Neutrophil (primary cell): ENCODE measurements around the gene ZSCAN25.

Experiments
- H3K27ac ChIP-seq: fragments of 200-600 bp; sonication (generic); 2 replicates; pipeline ENCODE4 v1.5.1; 2016; ENCODE audit warnings: mild to moderate bottlenecking, moderate library complexity
- H3K27me3 ChIP-seq: fragments of 200-600 bp; sonication (generic); 2 replicates; pipeline ENCODE4 v1.6.0; 2016; ENCODE audit warnings: mild to moderate bottlenecking
- H3K36me3 ChIP-seq: fragments of 200-600 bp; sonication (generic); 2 replicates; pipeline ENCODE4 v1.5.1; 2017
- H3K4me1 ChIP-seq, 2 experiments: fragments of 200-600 bp in 1 of 2; sonication (generic) in 1 of 2; 1 replicate in 1 of 2; 2 replicates in 1 of 2; pipeline versions ENCODE4 v1.5.1 to v1.6.1; 2013 to 2016; ENCODE audit warnings: low read depth in 1 of 2, low read length in 1 of 2, mild to moderate bottlenecking in 1 of 2, moderate library complexity in 1 of 2; ENCODE audit not compliant: control insufficient read depth in 1 of 2, insufficient read depth in 1 of 2
- H3K4me3 ChIP-seq, 2 experiments: fragments of 200-600 bp in 1 of 2; sonication (generic) in 1 of 2; 1 replicate in 1 of 2; 2 replicates in 1 of 2; pipeline ENCODE4 v1.5.1; 2013 to 2016; ENCODE audit warnings: low read depth in 1 of 2, low read length in 1 of 2, mild to moderate bottlenecking in 1 of 2, moderate library complexity in 1 of 2
- H3K9me3 ChIP-seq: fragments of 200-600 bp; sonication (generic); 2 replicates; pipeline ENCODE4 v1.5.1; 2016
- TF ChIP-seq, protein P1 (sequence below): fragments of 200-600 bp; sonication (generic); IDR thresholded peaks from 2 replicates; pipeline ENCODE4 v1.5.1; 2016; ENCODE audit warnings: antibody characterized with exemption

ZSCAN25 gene

DNA sequence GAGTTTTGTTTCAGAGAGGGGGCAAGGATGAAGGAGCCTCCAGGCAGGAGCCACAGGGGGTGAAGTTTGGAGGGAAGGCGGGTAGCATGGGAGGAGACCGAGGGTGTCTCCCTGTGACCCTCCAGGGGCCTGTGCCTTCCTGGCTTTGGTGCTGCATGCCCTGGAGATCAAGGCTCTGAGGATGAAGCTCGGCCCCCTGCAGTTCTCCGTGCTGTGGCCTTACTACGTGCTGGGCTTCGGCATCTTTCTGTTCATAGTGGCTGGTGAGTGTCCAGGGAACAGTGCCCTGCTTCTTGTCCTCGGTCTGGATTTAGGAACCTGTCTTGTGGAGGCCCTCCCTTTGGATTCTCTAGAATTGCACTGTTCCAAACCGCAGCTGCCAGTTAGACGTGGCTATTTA is 9.2 kb upstream of the ZSCAN25 start:
- H3K9me3 ChIP-seq, result no peaks in the 10 kb centered on the region
- H3K36me3 ChIP-seq, result no peaks in the 10 kb centered on the region
- H3K27ac ChIP-seq, result no peak overlapping the region
- no peak overlapping the region for H3K4me3 ChIP-seq
- TF ChIP-seq, protein P1, sequence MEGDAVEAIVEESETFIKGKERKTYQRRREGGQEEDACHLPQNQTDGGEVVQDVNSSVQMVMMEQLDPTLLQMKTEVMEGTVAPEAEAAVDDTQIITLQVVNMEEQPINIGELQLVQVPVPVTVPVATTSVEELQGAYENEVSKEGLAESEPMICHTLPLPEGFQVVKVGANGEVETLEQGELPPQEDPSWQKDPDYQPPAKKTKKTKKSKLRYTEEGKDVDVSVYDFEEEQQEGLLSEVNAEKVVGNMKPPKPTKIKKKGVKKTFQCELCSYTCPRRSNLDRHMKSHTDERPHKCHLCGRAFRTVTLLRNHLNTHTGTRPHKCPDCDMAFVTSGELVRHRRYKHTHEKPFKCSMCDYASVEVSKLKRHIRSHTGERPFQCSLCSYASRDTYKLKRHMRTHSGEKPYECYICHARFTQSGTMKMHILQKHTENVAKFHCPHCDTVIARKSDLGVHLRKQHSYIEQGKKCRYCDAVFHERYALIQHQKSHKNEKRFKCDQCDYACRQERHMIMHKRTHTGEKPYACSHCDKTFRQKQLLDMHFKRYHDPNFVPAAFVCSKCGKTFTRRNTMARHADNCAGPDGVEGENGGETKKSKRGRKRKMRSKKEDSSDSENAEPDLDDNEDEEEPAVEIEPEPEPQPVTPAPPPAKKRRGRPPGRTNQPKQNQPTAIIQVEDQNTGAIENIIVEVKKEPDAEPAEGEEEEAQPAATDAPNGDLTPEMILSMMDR, result no peak
- peaks cover 26% of the 10 kb centered on the region for H3K27me3 ChIP-seq
- H3K4me1 ChIP-seq, result peaks cover 8% of the 10 kb centered on the region in 2 experiments

DNA sequence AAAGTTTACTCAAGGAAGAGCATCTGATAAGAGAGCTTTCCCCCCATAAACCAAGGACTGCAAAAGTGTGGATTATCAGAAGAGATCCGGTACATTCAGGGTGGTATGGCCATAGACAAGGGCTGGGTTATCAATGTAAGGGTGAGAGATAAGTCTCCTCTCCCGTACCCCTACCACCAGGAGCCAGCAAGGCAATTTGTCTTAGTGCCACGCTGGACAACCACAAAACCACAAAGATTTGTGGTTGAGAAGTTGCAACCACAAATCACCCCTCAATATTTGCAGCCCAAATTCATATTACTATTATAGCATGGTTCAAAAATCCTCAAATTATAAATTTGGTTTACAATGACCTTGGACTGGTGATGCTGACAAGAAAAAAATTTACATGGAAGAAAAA is 2.3 kb upstream of the ZSCAN25 start:
- TF ChIP-seq, protein P1, result no peak

DNA sequence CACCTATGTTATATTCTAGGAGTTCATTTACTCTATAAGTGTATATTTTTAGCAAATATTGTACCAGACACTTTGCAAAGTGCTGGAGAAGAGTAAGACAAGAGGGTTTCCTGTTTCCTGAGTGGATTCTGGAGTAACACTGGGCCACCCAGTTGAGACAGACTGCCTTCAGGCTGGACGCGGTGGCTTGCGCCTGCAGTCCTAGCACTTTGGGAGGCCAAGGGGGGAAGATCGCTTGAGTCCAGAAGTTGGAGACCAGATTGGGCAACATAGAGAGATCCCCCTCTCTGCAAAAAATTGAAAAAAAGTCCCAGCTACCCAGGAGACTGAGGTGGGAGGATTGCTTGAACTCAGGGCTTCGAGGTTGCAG is 772 bp upstream of the ZSCAN25 start:
- Histone ChIP-seq H3K9me3 (no peaks in the 10 kb centered on the region), H3K36me3 (peaks cover 26% of the 10 kb centered on the region), H3K27me3 (peaks cover 36% of the 10 kb centered on the region), H3K4me1 (peaks cover 14% of the 10 kb centered on the region in 2 experiments), H3K27ac (no peak overlapping the region), H3K4me3 (peak overlapping the region; percentile 80 to 81)
- TF ChIP-seq, protein P1, result no peak

More for the DNA sequence above, 2.3 kb upstream of the ZSCAN25 start:
- Histone ChIP-seq H3K27ac (no peak overlapping the region), H3K4me3 (no peak overlapping the region), H3K36me3 (peaks cover 11% of the 10 kb centered on the region), H3K9me3 (no peaks in the 10 kb centered on the region), H3K27me3 (peaks cover 36% of the 10 kb centered on the region), H3K4me1 (peaks cover 14% of the 10 kb centered on the region in 2 experiments)

DNA sequence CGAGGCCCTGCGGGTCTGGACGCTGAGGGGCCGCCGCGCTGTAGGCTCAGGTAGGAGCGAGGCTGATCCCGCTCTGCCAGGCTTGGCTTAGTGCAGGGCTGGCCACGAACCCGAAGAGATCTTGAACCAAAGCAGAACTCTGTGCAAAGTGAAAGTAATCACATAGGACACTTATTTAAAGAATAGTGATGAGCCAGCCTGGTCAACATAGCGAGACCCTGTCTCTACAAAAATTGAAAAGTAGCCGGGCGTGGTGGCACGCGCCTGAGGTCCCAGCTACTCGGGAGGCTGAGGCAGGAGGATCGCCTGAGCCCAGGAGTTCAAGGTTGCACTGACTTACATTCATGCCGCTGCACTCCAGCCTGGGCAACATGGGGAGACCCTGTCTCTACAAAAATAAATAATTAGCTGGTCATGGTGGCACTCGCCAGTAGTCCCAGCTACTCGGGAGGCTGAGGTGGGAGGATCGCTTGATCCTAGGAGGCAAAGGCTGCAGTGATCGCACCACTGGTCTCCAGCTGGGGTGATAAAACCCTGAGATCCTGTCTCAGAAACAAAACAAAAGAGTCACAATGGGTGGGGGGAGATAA is 541 bp downstream of the ZSCAN25 start:
- TF ChIP-seq, protein P1, result no peak
- Histone ChIP-seq H3K27me3 (peaks cover 26% of the 10 kb centered on the region), H3K36me3 (peaks cover 39% of the 10 kb centered on the region), H3K9me3 (no peaks in the 10 kb centered on the region), H3K27ac (peak overlapping the region; percentile 75), H3K4me3 (peak overlapping the region; percentile 80 to 81), H3K4me1 (peaks cover 14% of the 10 kb centered on the region in 2 experiments)

DNA sequence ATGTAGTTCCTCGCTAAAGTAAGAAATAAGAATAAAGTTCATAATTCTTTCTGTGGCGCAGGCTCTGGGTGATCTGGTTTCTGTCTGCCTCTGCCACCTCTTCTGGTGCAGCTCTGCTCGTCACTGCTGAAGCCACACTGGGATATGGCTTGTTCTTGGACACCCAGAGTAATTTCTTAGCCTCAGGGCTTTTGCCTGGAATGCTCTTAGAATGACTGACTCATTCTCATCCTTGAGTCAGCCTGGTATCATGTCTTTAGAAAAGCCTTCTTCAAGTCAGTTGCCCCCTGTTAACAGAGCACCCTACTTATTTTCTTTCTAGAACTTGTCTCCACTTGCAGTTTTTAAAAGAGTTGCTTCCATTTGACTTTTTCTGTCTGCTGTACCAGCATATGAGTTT is 2.0 kb downstream of the ZSCAN25 start:
- peaks cover 53% of the 10 kb centered on the region for H3K36me3 ChIP-seq
- H3K27ac ChIP-seq, result no peak overlapping the region
- peaks cover 14% of the 10 kb centered on the region in 2 experiments for H3K4me1 ChIP-seq
- no peaks in the 10 kb centered on the region for H3K9me3 ChIP-seq
- TF ChIP-seq, protein P1, result no peak
- no peak overlapping the region for H3K4me3 ChIP-seq
- H3K27me3 ChIP-seq, result peaks cover 17% of the 10 kb centered on the region
